SK-N-SH treated with all-trans-retinoic acid at 6 μM for 48 hours (cell line): ENCODE measurements around the gene CAD.

Experiments used
- ATAC-seq: fragments of 200-7000 bp; cut with Tn5 transposase; 3 replicates; pipeline ENCODE4 v1.9.1; 2020; ENCODE audit warnings: mild to moderate bottlenecking, moderate library complexity
- ARNTL ChIP-seq: fragments of 450-650 bp; formaldehyde crosslinking; IDR thresholded peaks from 2 replicates; pipeline ENCODE4 v1.5.0; 2020; ENCODE audit warnings: low read depth, mild to moderate bottlenecking, moderate library complexity, borderline replicate concordance
- BACH2 ChIP-seq: fragments of 250-450 bp; sonication (Bioruptor Pico); IDR thresholded peaks from 2 replicates; pipeline ENCODE4 v1.9.0; 2021; ENCODE audit warnings: mild to moderate bottlenecking, borderline replicate concordance
- CREB5 ChIP-seq: fragments of 250-450 bp; sonication (Bioruptor Pico); IDR thresholded peaks from 2 replicates; pipeline ENCODE4 v1.5.1; 2020; ENCODE audit warnings: low read depth, mild to moderate bottlenecking, moderate library complexity
- CSDC2 ChIP-seq: fragments of 250-450 bp; sonication (Bioruptor Pico); IDR thresholded peaks from 2 replicates; pipeline ENCODE4 v1.5.0; 2020; ENCODE audit warnings: mild to moderate bottlenecking, moderate library complexity
- CSRNP3 ChIP-seq: fragments of 250-450 bp; sonication (Bioruptor Pico); IDR thresholded peaks from 2 replicates; pipeline ENCODE4 v1.5.1; 2021; ENCODE audit warnings: mild to moderate bottlenecking, moderate library complexity
- ESRRG ChIP-seq: fragments of 250-450 bp; sonication (Bioruptor Pico); IDR thresholded peaks from 2 replicates; pipeline ENCODE4 v1.6.1; 2021; ENCODE audit warnings: mild to moderate bottlenecking
- GLIS3 ChIP-seq: fragments of 250-450 bp; sonication (Bioruptor Pico); IDR thresholded peaks from 2 replicates; pipeline ENCODE4 v1.5.0; 2020; ENCODE audit warnings: mild to moderate bottlenecking, moderate library complexity
- OSR1 ChIP-seq: fragments of 250-450 bp; sonication (Bioruptor Pico); IDR thresholded peaks from 2 replicates; pipeline ENCODE4 v1.8.0; 2022; ENCODE audit warnings: moderate library complexity, mild to moderate bottlenecking, inconsistent platforms
- PATZ1 ChIP-seq: fragments of 250-450 bp; sonication (Bioruptor Pico); IDR thresholded peaks from 2 replicates; pipeline ENCODE4 v1.8.0; 2020; ENCODE audit warnings: mild to moderate bottlenecking, moderate library complexity, borderline replicate concordance
- PPARA ChIP-seq: fragments of 250-450 bp; sonication (Bioruptor Pico); IDR thresholded peaks from 2 replicates; pipeline ENCODE4 v1.5.0; 2020; ENCODE audit warnings: mild to moderate bottlenecking, borderline replicate concordance
- SNAI2 ChIP-seq: fragments of 250-450 bp; sonication (Bioruptor Pico); IDR thresholded peaks from 2 replicates; pipeline ENCODE4 v1.5.0; 2020; ENCODE audit warnings: mild to moderate bottlenecking, moderate library complexity
- TCF4 ChIP-seq: fragments of 250-450 bp; sonication (Bioruptor Pico); IDR thresholded peaks from 2 replicates; pipeline ENCODE4 v1.8.0; 2021; ENCODE audit warnings: mild to moderate bottlenecking, moderate library complexity, borderline replicate concordance
- TOX ChIP-seq: fragments of 250-450 bp; sonication (Bioruptor Pico); IDR thresholded peaks from 2 replicates; pipeline ENCODE4 v1.8.0; 2021; ENCODE audit warnings: mild to moderate bottlenecking, moderate library complexity, borderline replicate concordance
- TSHZ2 ChIP-seq: fragments of 250-450 bp; sonication (Bioruptor Pico); IDR thresholded peaks from 2 replicates; pipeline ENCODE4 v1.5.0; 2020; ENCODE audit warnings: mild to moderate bottlenecking, moderate library complexity
- ZC3H10 ChIP-seq: fragments of 250-450 bp; sonication (Bioruptor Pico); IDR thresholded peaks from 2 replicates; pipeline ENCODE4 v1.5.1; 2021; ENCODE audit warnings: mild to moderate bottlenecking, moderate library complexity
- ZFP3 ChIP-seq: fragments of 250-450 bp; sonication (Bioruptor Pico); IDR thresholded peaks from 2 replicates; pipeline ENCODE4 v1.5.0; 2020; ENCODE audit warnings: mild to moderate bottlenecking, moderate library complexity
- ZNF70 ChIP-seq: fragments of 450-650 bp; formaldehyde crosslinking; IDR thresholded peaks from 2 replicates; pipeline ENCODE4 v1.5.0; 2020; ENCODE audit warnings: mild to moderate bottlenecking, moderate library complexity
- ZNF8 ChIP-seq: fragments of 450-650 bp; formaldehyde crosslinking; IDR thresholded peaks from 2 replicates; pipeline ENCODE4 v1.5.0; 2020; ENCODE audit warnings: mild to moderate bottlenecking, moderate library complexity

Gene CAD

GRCh38 chr2:27290549-27290948 lies 73.4 kb downstream of the CAD start:
- no peak for ATAC-seq
- TF ChIP-seq CREB5 (no peak), TCF4 (CRISPR knock-in tag) (no peak), CSRNP3 (CRISPR knock-in tag) (no peak), ZFP3 (CRISPR knock-in tag) (no peak), PATZ1 (CRISPR knock-in tag) (no peak), ZNF8 (CRISPR knock-in tag) (no peak), ZNF70 (no peak), TSHZ2 (no peak), OSR1 (CRISPR knock-in tag) (no peak), TOX (no peak), CSDC2 (CRISPR knock-in tag) (no peak), ARNTL (CRISPR knock-in tag) (no peak), ESRRG (CRISPR knock-in tag) (no peak), ZC3H10 (CRISPR knock-in tag) (no peak), PPARA (CRISPR knock-in tag) (no peak)

- peak; percentile 67 for ATAC-seq
- TF ChIP-seq BACH2 (no peak), CSDC2 (CRISPR knock-in tag) (no peak), ZNF70 (no peak), PATZ1 (CRISPR knock-in tag) (no peak), ZNF8 (CRISPR knock-in tag) (no peak), GLIS3 (CRISPR knock-in tag) (no peak), SNAI2 (CRISPR knock-in tag) (no peak), ARNTL (CRISPR knock-in tag) (no peak)
Measured at GRCh38 chr2:27291865-27292264, 74.7 kb downstream of the CAD start.
